GM18873 (cell line): Measurements from ENCODE around the gene BMP7.
"Not testable (repeated sequence)": the region's sequence is repeated elsewhere in the genome, so short reads cannot be mapped to it uniquely, and the experiment has no call there.

Experiments used
- ATAC-seq: cut with Tn5 transposase; IDR thresholded peaks from one replicate; pipeline ENCODE4 v1.9.1; 2021; ENCODE audit warnings: mild to moderate bottlenecking, moderate library complexity, moderate number of reproducible peaks; ENCODE audit not compliant: unreplicated experiment, low FRiP score

BMP7 gene

DNA sequence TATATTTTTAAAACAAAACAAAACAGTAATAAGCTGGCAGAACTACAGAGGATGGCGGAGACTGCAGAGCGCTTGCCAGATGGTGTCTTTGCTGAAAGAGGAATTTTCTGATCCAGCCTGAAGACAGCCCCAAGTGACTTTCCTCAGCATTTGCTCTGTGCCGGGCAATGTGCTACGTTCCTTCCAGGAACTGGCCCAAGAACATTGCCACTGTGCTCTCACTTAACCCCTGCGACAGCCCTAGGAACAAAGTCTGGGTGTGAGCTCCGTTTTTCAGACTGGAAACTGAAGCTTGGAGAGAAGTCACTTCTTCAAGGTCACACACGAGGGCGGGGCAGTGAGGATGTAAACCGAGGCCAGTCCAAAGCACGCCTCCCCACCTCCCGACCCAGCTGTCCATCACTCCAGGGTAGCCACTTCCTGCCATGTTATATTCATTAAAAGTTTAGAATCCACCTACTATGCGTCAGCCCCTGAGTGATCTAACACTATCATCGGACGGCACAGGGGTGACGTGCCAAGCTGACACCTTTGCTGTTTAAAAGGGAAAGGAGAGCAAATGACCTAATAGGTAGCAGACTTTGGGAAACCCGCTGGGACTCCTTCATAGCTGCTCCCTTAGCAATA lies 22.3 kb upstream of the BMP7 start:
- ATAC-seq, result no peak

DNA sequence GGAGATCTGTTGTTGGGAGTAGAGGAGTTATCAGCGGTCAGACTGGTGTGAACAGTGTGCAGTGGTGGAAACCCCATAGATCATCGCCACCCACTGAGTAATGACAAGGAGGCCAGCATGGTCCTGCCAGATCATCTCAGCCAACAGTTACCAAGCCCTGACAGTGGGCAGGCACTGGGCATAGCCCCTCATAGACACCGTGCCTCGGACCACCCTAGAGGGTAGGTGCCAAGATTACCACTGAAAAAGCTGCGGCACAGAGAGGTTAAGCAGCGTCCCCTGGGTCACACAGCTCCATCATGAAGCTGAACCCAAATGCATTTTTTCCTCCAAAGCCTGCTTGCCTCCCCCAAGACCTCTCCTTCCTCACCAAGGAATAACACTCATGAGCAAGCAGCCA lies 21.5 kb upstream of the BMP7 start:
- ATAC-seq, result no peak

DNA sequence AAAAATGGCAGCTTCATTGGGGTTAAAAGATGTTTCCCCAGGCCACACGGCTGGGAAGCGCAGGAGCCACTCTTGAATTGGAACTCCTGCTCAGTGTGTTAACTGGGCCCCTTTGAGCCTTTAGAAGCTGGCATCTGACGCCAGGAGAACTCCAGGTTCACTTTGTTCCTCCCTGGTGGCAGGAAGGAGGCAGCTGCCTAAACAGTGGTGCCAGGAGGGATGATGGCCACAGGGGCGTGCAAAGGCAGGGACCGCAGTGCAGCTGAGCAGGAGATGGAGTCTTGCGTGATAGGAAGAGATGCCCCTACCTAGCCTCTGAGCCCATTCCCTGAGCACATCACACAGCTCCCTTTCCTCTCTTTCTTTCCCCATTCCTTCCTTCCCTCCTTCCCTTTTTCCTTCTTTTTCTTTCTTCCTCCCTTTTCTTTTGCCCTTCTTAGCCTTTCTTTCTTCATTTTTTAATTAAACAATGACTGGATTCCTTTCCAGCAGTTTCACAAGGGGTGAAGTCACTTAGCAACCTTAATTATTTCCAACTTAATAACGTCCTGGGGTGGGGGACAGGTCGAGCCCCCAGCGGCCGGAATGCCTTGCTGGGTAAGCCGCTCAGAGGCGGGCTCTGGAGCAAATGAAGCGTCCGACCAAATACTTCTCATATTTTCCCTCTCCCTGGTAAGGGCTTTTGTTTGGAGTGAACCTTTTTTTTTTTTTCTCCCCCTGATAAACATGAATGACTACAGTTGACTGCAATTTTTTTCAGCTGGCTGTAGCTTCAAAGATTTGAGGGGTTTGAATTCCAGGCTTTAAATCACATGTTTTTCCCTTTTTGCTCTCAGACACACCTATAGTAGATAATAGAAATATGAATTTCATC lies 20.8 kb upstream of the BMP7 start:
- ATAC-seq, result no peak

DNA sequence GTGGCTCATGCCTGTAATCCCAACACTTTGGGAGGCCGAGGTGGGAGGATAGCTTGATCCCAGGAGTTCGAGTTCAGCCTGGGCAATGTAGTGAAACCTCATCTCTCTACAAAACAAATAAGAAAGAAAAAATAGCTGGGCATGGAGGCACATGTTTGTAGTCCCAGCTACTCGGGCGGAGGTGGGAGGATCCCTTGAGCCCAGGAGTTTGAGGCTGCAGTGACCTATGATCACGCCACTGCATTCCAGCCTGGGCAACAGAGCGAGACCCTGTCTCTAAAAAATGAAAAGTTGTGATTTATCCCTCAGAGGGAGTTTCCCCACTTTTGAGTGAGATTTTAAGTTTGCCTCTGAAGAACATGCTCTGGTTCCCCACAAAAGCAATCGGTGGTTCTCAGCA lies 17.4 kb upstream of the BMP7 start:
- ATAC-seq, result no peak

DNA sequence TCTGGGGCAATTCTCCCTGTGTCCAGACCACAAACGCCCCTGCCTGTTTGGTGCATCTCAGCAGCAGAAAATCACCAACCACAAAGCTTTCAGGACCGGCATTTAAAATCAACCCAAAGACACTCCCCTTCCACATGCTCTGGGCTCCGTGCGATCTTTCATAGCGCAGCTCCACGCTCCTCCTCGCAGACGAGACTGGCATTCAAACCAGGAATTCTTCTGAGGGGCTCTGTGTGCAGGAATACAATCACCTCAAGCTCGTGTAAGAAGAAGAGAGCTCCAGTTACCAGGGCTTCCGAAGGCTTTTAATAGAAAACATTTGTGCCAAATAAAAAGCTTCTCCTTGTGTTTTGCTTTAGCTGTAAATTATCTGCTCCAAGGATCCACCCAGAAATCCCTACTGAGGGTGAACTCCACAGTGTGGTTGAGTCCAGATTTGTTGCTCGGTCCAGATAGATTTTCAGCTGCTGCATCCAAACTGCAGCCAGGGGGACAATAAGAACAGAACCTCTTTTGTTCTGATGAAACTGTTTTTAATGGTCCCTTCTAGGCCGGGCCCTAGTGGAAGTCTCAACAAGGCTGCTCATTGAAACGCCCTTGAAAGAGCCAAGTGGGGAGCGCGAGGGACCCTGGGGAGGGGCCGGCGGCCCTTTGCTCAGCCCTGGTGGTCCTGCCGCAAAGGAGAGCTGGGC lies 16.4 kb upstream of the BMP7 start:
- ATAC-seq, result no peak

DNA sequence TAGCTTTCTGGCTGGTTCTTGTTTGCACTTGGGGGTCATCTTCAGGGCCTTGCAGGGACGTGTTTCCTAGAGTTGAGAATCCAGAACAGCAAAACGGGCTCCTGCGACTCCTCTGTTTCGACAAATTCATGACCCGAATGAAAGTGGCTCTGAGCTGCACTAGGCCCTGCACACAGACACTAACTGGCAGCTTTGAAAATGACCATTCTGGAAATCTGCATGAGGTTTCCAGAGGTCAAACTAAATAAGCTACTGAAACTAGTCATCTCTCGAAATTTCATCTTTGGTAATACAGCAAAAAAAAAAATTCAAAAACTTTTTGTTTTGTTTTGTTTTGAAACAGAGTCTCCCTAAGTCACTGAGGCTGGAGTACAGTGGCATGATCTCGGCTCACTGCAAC lies 15.5 kb upstream of the BMP7 start:
- ATAC-seq, result no peak

DNA sequence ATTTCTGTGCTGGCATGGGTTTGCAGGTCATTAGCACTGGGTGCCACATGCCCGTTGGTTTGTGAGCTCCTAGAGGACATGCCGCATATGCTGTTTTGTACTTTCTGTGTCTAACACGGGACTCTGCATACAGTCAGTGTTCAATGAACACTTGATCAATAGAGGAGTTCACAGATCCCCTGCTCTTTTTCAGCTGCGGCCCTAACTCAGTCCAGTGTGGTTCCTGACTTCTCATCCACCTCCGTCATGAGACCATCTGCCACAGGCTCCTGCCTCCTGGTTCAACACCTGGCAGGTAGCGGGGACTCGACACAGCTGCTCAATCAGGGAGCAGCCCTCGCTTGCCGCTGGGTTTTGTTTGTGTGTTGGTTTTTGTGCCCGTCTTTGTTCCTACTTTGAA lies 13.8 kb upstream of the BMP7 start:
- ATAC-seq, result no peak

DNA sequence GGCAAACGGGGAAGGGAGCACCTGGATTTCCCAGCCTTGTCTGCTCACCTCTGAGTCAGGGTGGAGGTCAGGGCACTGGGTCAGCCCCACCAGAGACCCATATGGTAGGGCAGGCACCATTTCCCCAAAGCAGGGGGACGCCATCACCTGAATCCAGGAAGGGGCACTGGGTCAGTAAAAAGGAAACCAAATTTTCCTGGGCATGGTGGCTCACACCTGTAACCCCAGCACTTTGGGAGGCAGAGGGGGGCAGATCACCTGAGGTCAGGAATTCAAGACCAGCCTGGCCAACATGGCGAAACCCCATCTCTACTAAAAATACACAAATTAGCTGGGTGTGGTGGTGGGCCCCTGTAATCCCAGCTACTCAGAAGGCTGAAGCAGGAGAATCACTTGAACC lies 13.1 kb upstream of the BMP7 start:
- ATAC-seq, result not testable (repeated sequence)

DNA sequence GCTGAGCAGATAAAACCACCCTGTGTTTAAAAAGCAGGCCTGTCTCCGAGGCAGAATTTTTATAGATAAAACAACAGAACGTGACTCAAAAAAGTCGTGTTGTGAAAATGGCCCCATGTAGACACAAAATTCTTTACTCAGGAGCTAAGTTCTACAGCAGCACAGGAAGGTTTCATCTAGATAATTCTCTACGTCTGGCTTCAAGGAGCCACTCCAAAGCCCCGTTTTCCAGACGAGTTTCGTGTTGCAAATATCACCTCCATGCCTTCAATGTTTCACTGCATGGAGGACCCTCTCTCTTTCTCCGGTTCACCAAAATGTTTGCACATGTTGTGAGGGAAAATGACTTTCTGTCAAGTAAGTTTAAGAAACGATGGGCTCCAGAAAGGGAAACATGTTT lies 12.0 kb upstream of the BMP7 start:
- no peak for ATAC-seq

DNA sequence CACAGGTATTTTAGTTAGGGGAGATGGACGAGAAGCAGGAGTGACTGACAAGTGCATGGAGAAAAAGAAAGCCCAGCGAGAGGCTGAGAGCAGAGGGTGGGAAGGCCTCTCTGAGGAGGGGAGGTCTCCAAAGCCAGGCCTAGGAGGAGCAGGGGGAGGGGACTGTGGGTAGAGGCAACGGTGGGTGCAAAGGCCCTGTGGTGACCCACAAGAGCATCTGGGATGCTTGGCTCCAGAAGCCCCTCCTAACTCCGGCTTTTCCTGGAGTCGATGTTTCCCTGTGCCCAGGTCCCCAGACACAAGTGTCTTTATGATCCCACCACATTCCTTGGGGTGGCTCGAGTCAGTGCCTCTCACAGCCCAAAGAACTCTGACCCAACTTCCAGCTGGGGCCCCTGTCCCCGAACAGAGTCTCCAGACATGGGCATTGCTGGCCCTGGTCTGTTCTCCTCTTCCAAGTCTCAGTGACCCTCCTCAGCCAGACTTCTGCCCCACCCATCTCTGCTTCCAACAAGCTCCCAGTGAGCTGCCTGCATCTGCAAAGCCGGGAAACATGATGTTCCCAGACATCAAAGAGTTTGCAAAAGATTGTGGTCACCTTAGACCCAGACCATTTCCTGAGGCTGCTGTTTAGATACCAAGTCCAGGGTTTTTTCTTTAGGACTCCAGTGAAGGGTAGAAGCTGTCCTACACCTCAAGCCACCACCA lies 11.1 kb upstream of the BMP7 start:
- no peak for ATAC-seq

DNA sequence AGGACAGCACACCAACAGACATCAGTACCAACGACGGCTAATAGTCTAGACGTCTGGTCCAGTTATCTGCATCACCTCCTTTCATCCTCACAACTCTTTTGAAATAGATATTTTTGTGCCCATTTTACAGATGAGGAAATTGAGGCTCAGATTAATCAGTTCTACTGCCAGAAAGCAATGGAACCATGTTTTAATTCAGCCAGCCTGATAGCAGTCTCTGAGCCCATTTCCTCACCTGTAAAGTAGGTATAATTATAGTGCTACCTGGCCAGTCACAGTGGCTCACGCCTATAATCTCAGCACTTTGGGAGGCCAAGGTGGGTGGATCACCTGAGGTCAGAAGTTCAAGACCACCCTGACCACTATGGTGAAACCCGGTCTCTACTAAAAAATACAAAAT lies 9.8 kb upstream of the BMP7 start:
- ATAC-seq, result no peak

DNA sequence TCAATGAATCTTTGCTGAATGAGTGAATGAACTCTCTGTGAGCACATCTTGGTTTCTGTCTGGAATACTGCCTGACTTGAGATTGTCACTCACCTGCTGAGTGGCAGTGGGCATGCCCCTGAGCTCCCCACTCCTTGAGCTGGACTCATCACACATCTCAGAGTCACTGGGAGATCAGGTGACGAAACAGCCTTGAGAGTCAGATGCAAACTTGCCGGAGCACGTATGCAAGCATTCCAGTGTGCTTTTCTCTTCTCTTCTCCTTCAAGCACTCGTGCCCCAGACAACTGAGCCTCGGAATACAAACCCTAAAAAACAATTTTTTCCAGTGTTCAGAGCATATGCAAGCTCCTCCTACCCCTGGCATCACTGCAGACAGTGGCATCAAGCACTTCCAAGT lies 9.4 kb upstream of the BMP7 start:
- ATAC-seq, result no peak

DNA sequence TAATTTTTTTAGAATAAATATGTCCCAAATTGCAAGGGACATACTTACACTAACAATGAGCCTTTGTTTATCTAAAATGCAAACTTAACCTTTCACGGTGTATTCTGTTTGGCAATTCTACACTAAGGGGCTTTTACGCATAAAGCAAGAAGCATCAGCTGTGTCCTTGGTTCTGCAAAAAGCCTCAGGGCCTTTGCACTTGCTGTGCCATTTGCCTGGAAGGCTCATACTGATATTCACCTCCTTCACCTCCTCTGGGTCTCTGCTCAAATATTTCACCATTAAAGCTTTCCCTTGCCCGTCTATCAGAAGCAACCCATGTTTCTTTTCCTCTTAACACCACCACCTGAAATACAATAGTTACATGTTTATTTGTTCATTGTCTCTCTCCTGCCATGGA lies 8.9 kb upstream of the BMP7 start:
- ATAC-seq, result no peak

DNA sequence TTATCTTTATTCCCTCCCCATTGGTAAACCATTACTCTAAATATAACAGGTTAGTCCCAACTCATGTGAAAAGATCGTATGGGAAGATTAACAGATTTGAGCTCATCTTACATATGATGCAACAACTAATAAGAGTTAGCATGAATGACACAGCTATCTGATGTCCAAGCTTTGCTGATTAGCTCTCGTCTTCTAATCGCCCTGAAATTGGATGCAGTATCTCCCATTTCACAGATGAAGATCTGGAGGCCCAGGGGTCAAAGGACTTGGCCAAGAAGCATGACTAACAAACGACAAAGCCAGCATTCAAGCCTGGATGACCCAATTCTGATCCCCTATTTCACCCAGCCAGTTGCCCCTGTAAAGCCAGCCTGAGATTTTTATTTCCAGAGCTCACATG lies 8.4 kb upstream of the BMP7 start:
- no peak for ATAC-seq

DNA sequence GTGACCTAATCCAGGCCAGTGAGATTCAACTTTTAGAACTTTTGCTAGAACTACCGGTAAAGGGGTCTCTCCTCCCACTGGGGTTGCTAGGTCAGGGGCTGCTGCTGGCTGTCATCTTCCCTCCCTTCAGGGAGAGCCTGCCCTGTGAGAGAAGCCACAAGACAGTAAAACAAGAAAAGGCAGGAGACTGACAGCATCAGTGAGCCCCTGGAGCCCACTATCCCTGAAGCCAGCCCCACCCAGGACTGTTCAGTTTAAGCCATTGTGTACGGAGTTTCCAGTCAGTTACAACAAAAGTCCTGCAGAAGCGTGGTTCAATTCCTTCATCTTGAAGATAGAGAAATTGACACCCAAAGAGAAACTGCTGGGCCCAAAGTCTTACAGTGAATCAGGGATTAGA lies 7.9 kb upstream of the BMP7 start:
- no peak for ATAC-seq

DNA sequence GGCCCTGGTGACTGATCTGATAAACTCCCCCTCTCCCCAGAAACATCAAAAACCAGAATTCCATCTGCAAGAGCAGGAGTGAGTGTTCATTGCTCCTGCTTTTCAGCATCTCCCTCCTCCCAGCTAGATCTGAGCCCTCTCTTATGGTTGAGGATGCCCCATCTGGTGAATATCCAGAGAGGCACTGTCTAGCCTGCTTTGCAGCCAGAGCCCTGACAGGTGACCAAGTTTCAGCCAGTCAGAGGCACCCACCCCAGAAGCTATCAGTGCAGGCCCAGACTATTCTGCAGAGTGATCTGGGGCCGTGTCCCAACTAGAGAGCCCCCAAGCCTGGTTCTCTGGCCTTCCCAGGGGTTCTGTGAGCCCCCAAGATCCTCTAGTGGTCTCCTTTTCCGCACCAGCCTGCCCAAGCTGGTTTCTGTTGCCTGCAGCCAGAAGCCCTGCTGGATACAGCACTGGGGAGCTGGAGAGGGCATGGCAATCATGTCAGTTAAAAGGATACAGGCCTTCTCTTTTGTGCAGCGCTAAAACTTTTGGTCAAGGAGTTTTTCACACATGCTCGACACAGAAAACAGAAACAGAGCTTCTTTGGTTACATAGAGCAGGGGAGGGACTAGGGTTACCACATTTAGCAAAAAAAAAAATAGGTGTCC lies 6.6 kb upstream of the BMP7 start:
- ATAC-seq, result no peak

DNA sequence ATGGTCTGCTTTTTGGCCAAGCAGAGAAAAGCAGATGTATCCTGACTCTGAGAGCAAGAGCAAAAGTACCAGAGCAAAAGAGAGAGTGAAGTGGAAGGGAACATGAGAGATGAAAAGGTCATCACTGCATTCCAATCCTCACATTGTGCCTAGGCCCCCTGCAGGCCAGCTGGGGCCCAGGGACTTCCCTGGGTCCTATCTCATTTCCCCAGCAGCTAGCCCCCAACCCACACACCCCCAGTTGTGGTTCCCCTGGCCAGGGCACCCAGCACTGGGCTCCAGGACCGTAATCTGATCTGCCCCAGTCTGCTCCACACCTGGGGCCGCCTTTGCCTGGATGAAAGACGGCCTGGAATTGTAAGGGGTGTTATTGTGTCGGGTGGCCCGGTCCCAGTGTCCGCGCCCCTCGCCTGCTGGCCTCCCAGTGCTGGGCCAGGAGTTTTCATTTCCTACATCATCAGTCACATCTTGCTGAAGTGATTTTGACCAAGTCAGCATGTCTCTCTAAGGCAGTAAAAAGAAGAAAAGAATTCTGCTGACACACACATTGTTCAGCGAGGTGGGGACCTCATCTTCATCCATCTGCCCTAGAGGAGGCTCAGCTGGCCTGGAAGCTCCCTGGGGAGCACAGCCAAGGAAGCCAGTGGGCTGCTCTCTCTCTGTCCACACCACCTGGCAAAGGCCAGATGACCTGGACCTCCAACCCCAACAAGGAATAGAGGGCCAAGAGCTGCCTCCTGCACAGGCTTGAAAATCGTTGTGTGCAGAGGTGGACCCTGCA lies 4.0 kb upstream of the BMP7 start:
- ATAC-seq, result no peak

DNA sequence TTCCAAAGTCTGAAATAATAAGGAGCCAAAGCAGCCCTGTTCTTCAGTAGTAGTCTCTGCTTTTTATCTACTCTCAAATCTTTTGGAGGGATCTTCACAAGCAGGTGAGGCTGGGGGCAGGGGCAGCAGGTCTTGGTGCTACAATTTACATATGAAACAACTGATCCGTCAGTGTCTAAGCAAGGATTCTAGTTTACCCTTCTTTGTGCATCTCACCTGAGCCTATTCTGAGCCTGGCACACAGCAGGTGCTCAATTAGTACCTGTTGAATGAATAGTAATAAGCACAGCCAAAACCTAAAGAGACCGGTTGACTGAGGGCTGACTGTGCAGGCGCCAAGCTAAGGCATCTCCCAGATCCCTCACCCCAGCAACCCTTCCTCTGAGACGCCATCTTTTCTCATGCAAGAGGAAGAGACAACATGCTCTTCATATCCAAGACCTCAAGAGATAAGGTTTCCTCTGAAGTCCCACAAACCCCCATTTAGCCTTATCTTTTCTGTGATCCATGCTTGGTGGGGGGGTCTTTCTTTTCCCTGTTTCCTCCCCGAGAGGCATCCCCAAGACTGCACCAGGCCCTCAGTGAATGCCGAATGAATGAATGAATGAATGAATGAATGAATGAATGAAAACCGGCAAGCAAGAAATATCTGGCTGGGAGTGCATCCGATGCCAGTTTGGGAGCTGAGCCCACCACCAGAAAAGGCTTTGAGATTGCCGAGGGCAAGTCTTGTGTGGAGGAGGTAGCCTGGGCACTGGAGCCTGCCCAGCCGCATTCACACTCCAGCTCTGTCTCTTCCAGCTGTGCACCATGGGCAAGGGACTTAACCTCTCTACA lies 2.9 kb upstream of the BMP7 start:
- ATAC-seq, result no peak
